HL-60 (cell line): ENCODE measurements around the gene MAPT.

Experiments used
- DNase-seq, 2 experiments: peaks; one replicate each; pipeline ENCODE4 v3.0.0-alpha.2; 2010 to 2020; ENCODE audit warnings: low read depth in 1 of 2, low spot score in 1 of 2
- H3K27ac ChIP-seq: fragments of 250-450 bp; sonication (Bioruptor Pico); replicated peaks from 2 replicates; pipeline ENCODE4 v1.5.1; 2020; ENCODE audit warnings: mild to moderate bottlenecking, moderate library complexity
- H3K27me3 ChIP-seq: fragments of 250-450 bp; sonication (Bioruptor Pico); 2 replicates; pipeline ENCODE4 v1.5.1; 2021; ENCODE audit warnings: mild to moderate bottlenecking, moderate library complexity; ENCODE audit not compliant: insufficient read depth, poor library complexity, severe bottlenecking
- H3K4me3 ChIP-seq: replicated peaks from 2 replicates; pipeline ENCODE4 v1.5.1; 2011; ENCODE audit warnings: mild to moderate bottlenecking, control low read depth, low read length; ENCODE audit not compliant: insufficient read depth
- GABPA ChIP-seq: IDR thresholded peaks from 2 replicates; pipeline ENCODE4 v1.6.1; 2012; ENCODE audit warnings: low read depth
- POLR2AphosphoS5 ChIP-seq: IDR thresholded peaks from 2 replicates; pipeline ENCODE4 v1.6.1; 2012; ENCODE audit warnings: low read depth
- SPI1 ChIP-seq: IDR thresholded peaks from 2 replicates; pipeline ENCODE4 v1.6.1; 2012; ENCODE audit warnings: low read depth, mild to moderate bottlenecking, borderline replicate concordance
- TF ChIP-seq, protein P1 (sequence below): IDR thresholded peaks from 2 replicates; pipeline ENCODE4 v1.6.1; 2012; ENCODE audit warnings: low read depth; ENCODE audit not compliant: insufficient replicate concordance
- TF ChIP-seq, protein P2 (sequence below): IDR thresholded peaks from one replicate; pipeline ENCODE4 v1.5.1; 2011; ENCODE audit warnings: low read length, control low read depth, inconsistent platforms; ENCODE audit not compliant: insufficient read depth

The MAPT gene

DNA sequence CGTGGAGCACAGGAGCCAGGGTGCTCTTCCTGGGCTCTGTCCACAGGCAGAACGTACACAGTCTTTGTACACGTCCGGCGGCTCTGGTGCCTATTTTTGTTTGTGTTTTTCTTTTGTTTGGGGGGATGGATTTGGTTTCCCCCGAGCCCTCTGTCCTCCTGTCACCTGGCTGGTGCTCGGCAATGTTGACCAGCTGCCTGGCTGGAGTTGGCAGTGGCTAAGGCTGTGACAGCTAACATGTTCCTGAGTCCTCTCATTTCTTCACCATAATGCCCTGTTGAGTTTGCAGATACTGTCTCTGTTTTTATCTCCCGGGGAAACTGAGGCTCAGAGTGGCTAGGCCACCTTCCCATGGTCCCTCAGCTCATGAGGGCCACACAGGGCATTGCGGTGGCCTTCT is 25.7 kb downstream of the MAPT start:
- Histone ChIP-seq H3K27ac (no peak overlapping the region), H3K4me3 (no peak overlapping the region), H3K27me3 (no peaks in the 10 kb centered on the region)
- TF ChIP-seq, protein P1, sequence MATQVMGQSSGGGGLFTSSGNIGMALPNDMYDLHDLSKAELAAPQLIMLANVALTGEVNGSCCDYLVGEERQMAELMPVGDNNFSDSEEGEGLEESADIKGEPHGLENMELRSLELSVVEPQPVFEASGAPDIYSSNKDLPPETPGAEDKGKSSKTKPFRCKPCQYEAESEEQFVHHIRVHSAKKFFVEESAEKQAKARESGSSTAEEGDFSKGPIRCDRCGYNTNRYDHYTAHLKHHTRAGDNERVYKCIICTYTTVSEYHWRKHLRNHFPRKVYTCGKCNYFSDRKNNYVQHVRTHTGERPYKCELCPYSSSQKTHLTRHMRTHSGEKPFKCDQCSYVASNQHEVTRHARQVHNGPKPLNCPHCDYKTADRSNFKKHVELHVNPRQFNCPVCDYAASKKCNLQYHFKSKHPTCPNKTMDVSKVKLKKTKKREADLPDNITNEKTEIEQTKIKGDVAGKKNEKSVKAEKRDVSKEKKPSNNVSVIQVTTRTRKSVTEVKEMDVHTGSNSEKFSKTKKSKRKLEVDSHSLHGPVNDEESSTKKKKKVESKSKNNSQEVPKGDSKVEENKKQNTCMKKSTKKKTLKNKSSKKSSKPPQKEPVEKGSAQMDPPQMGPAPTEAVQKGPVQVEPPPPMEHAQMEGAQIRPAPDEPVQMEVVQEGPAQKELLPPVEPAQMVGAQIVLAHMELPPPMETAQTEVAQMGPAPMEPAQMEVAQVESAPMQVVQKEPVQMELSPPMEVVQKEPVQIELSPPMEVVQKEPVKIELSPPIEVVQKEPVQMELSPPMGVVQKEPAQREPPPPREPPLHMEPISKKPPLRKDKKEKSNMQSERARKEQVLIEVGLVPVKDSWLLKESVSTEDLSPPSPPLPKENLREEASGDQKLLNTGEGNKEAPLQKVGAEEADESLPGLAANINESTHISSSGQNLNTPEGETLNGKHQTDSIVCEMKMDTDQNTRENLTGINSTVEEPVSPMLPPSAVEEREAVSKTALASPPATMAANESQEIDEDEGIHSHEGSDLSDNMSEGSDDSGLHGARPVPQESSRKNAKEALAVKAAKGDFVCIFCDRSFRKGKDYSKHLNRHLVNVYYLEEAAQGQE: no peak
- TF ChIP-seq SPI1 (no peak), POLR2AphosphoS5 (no peak), GABPA (no peak)
- TF ChIP-seq, protein P2, sequence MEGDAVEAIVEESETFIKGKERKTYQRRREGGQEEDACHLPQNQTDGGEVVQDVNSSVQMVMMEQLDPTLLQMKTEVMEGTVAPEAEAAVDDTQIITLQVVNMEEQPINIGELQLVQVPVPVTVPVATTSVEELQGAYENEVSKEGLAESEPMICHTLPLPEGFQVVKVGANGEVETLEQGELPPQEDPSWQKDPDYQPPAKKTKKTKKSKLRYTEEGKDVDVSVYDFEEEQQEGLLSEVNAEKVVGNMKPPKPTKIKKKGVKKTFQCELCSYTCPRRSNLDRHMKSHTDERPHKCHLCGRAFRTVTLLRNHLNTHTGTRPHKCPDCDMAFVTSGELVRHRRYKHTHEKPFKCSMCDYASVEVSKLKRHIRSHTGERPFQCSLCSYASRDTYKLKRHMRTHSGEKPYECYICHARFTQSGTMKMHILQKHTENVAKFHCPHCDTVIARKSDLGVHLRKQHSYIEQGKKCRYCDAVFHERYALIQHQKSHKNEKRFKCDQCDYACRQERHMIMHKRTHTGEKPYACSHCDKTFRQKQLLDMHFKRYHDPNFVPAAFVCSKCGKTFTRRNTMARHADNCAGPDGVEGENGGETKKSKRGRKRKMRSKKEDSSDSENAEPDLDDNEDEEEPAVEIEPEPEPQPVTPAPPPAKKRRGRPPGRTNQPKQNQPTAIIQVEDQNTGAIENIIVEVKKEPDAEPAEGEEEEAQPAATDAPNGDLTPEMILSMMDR: no peak
- DNase-seq: no peak

DNA sequence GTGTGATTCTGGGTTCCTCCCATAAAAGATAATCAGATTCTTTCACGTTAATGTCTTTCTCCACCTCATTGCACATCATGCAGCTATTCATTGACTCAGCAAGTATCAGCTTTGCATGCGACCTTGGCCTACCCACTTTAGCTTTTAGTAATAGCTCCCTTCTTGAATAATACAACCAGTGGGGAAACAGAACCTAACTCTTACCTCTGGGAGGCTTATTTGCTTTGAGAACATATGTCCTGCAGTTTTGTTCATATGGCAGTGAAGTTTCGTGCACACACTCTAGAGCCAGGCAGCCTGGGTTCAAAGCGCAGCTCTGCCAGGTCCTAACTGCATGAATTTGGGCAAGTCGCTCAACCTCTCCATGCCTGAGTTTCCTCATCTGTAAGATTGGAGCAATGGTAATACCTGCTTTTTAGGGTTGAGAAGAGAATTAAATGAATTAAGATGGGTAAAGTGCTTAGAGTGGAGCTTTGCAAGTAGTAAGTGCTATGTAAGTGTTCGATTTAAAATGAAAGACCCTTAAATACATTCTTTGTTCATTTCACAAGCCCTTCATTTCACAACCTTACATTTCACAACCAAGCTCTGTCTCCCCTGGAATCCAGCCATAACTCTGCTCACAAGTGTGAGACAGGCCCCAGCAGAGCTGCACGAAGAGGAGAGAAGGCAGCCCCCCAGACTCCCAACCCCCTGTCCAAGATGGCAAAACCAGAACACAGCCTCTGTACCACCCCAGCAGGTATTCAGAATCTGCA is 29.3 kb downstream of the MAPT start:
- no peak for DNase-seq
- Histone ChIP-seq H3K27ac (no peak overlapping the region), H3K4me3 (no peak overlapping the region), H3K27me3 (no peaks in the 10 kb centered on the region)
- TF ChIP-seq, protein P2: no peak
- no peak for TF ChIP-seq POLR2AphosphoS5
- no peak for TF ChIP-seq SPI1
- TF ChIP-seq, protein P1: no peak
- no peak for TF ChIP-seq GABPA

DNA sequence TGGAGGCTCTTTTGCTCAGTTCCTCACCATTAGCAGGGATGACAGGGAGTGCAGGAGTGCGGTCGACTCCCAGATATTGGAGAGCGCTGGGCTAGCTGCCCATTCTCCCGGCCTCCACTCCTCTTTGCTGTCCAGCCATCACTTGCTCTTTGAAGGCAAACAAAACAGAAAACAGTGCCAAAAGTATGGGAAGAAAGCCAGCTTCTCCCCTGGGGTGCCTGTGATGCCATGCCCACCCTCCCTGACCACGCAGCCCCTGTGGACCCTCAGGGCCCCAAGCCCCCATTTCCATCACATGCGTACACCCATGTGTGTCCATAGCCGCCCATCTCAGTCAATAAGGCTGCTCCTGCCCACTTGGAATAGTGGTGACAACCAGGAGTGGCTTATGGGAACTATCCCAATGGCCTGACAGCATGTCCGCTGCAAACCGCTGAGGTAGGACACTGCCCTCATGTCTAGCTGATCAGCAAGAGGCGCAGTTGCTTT is 30.0 kb downstream of the MAPT start:
- Histone ChIP-seq H3K27me3 (no peaks in the 10 kb centered on the region), H3K27ac (no peak overlapping the region), H3K4me3 (no peak overlapping the region)
- no peak for TF ChIP-seq POLR2AphosphoS5
- TF ChIP-seq, protein P1: no peak
- TF ChIP-seq, protein P2: no peak
- TF ChIP-seq GABPA: no peak
- no peak for TF ChIP-seq SPI1
- DNase-seq: no peak
